MCF 10A (cell line): ENCODE results near the gene HIF1A. TPM values are rescaled to one million over a fixed set of nuclear protein-coding genes. Genes with fewer than 3 reads are reported as not detected.

ENCODE experiments used
- BruUV-seq: library from RNA; stranded (reverse); fragments of 400-500 nt; replicated peaks from 2 replicates; lab custom pipeline; 2021; lab: Mats Ljungman, UMichigan
- CTCF ChIA-PET: fragments of 300-600 bp; sonication (Branson Sonifier 250); formaldehyde crosslinking; extraction: SDS; loops from one replicate; lab custom pipeline; 2021; ENCODE audit warnings: antibody characterized with exemption, inconsistent platforms; lab: Yijun Ruan, JAX
- POLR2A ChIA-PET: fragments of 300-600, 350-650 bp; sonication (Branson Sonifier 250); formaldehyde crosslinking; extraction: SDS; loops from one replicate; lab custom pipeline; 2020; ENCODE audit warnings: antibody characterized with exemption, inconsistent platforms; lab: Yijun Ruan, JAX
- DNase-seq: peaks from one replicate; pipeline ENCODE4 v3.0.0-alpha.2; 2018; ENCODE audit not compliant: unreplicated experiment
- H3K27ac Mint-ChIP-seq: one replicate; pipeline ENCODE4 v1.8.0; 2022; ENCODE audit warnings: mild to moderate bottlenecking, low read depth, mixed read lengths; ENCODE audit not compliant: unreplicated experiment
- H3K27me3 Mint-ChIP-seq: one replicate; pipeline ENCODE4 v1.8.0; 2022; ENCODE audit warnings: mixed read lengths; ENCODE audit not compliant: insufficient read depth, unreplicated experiment
- H3K36me3 Mint-ChIP-seq: one replicate; pipeline ENCODE4 v1.8.0; 2022; ENCODE audit warnings: mild to moderate bottlenecking, moderate library complexity, mixed read lengths; ENCODE audit not compliant: insufficient read depth, unreplicated experiment
- H3K4me1 Mint-ChIP-seq: one replicate; pipeline ENCODE4 v1.8.0; 2022; ENCODE audit warnings: mixed read lengths; ENCODE audit not compliant: insufficient read depth, unreplicated experiment
- H3K4me3 Mint-ChIP-seq: one replicate; pipeline ENCODE4 v1.8.0; 2022; ENCODE audit warnings: mild to moderate bottlenecking, moderate library complexity, mixed read lengths; ENCODE audit not compliant: unreplicated experiment
- H3K9me3 Mint-ChIP-seq: one replicate; pipeline ENCODE4 v1.8.0; 2022; ENCODE audit warnings: mixed read lengths; ENCODE audit not compliant: unreplicated experiment
- CTCF ChIP-seq: fragments of 200-600 bp; IDR thresholded peaks from one replicate; pipeline ENCODE4 v1.8.0; 2022; ENCODE audit warnings: antibody characterized with exemption, mild to moderate bottlenecking; ENCODE audit not compliant: unreplicated experiment
- intact Hi-C: fragments of 100-400 bp; cut with micrococcal nuclease; formaldehyde crosslinking; loops from 2 replicates; pipeline ENCODE4 v1.14.1; 2022
- total RNA-seq: library from RNA; stranded (reverse); gene quantifications from 2 replicates; pipeline ENCODE4 v1.2.3, GENCODE V29; 2022

HIF1A gene
- total RNA-seq, 1 experiment from 2014 or later = 193 TPM

- no TSS peak for BruUV-seq
- Mint-ChIP-seq H3K27me3 (no peaks in the 10 kb centered on the region), H3K36me3 (peaks cover 76% of the 10 kb centered on the region), H3K4me1 (peaks cover 6% of the 10 kb centered on the region), H3K4me3 (no peak overlapping the region), H3K9me3 (no peaks in the 10 kb centered on the region), H3K27ac (no peak overlapping the region)
- intact Hi-C loops = no loop called here
- TF ChIP-seq CTCF = no peak
- no peak for DNase-seq
- ChIA-PET POLR2A (interaction anchor here (0.7 to 10.2 kb wide), 4 partner anchors 16 to 287 kb away, joined by 3 to 158 read pairs (median 4); partner anchors contain the start of gene SNAPC1), CTCF (interaction anchor here (0.6 to 1.9 kb wide), 3 partner anchors 17 to 381 kb away, joined by 3 to 7 read pairs (median 6); no protein-coding TSS in a partner anchor)
Measured at GRCh38 chr14:61746881-61747280, 51.6 kb downstream of the HIF1A start.

DNA sequence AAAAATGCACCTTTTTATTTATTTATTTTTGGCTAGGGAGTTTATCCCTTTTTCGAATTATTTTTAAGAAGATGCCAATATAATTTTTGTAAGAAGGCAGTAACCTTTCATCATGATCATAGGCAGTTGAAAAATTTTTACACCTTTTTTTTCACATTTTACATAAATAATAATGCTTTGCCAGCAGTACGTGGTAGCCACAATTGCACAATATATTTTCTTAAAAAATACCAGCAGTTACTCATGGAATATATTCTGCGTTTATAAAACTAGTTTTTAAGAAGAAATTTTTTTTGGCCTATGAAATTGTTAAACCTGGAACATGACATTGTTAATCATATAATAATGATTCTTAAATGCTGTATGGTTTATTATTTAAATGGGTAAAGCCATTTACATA, 52.0 kb downstream of the HIF1A start:
- TSS peak; percentile 39 for BruUV-seq
- peaks cover 71% of the 10 kb centered on the region for H3K36me3 Mint-ChIP-seq

DNA sequence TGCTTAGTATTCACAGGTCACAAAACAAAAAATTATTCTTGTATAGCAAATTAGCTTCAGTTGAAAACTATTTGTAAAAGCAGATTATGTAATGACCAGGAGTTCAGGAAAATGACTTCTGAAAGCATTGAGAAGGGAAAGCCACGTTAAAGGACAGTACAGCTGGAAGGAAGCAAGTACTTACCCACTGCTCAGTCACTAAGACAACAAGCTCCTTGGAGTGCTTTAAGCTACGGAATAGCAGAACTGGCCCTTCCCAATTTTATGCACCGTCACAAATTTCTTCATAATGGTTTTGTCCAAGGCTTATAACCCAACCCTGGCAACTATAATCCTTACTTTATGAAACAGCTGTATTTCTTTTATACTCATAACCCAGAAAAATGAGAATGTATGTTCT, 54.0 kb downstream of the HIF1A start:
- peak overlapping the region; percentile 38 for H3K4me3 Mint-ChIP-seq
- intact Hi-C loops = no loop called here
- no peaks in the 10 kb centered on the region for H3K27me3 Mint-ChIP-seq
- TF ChIP-seq CTCF = no peak
- DNase-seq = peak; percentile 43
- no peaks in the 10 kb centered on the region for H3K9me3 Mint-ChIP-seq
- ChIA-PET CTCF (interaction anchor here (0.8 to 2.9 kb wide), 6 partner anchors 13 to 287 kb away, joined by 3 to 18 read pairs (median 4); partner anchors contain the start of gene SNAPC1), POLR2A (interaction anchor here (0.7 to 10.2 kb wide), 7 partner anchors 14 to 289 kb away, joined by 3 to 158 read pairs (median 3); partner anchors contain the start of genes HIF1A and SNAPC1)
- BruUV-seq = no TSS peak
- peaks cover 6% of the 10 kb centered on the region for H3K4me1 Mint-ChIP-seq
- no peak overlapping the region for H3K27ac Mint-ChIP-seq
- H3K36me3 Mint-ChIP-seq = peaks cover 55% of the 10 kb centered on the region

More for the DNA sequence above, 52.0 kb downstream of the HIF1A start:
- no peak for TF ChIP-seq CTCF
- DNase-seq = no peak
- POLR2A ChIA-PET = interaction anchor here (0.7 to 10.2 kb wide), 4 partner anchors 15 to 287 kb away, joined by 3 to 158 read pairs (median 4); partner anchors contain the start of gene SNAPC1
- Mint-ChIP-seq H3K27me3 (no peaks in the 10 kb centered on the region), H3K9me3 (no peaks in the 10 kb centered on the region), H3K27ac (no peak overlapping the region), H3K4me1 (peaks cover 6% of the 10 kb centered on the region), H3K4me3 (no peak overlapping the region)
- CTCF ChIA-PET = interaction anchor here (1.9 kb wide), 1 partner anchor 18 kb away, joined by 7 read pairs; no protein-coding TSS in a partner anchor
- intact Hi-C loops = no loop called here

GRCh38 chr14:61749867-61750266, 54.6 kb downstream of the HIF1A start:
- no peak for DNase-seq
- Mint-ChIP-seq H3K27me3 (no peaks in the 10 kb centered on the region), H3K9me3 (peaks cover 5% of the 10 kb centered on the region), H3K36me3 (peaks cover 55% of the 10 kb centered on the region), H3K4me3 (peak overlapping the region; percentile 36), H3K27ac (no peak overlapping the region), H3K4me1 (peaks cover 10% of the 10 kb centered on the region)
- no peak for TF ChIP-seq CTCF
- BruUV-seq = no TSS peak
- CTCF ChIA-PET = interaction anchor here (1.0 to 2.9 kb wide), 5 partner anchors 12 to 287 kb away, joined by 3 to 18 read pairs (median 5); partner anchors contain the start of gene SNAPC1
- POLR2A ChIA-PET = interaction anchor here (1.1 to 10.2 kb wide), 8 partner anchors 9 to 289 kb away, joined by 3 to 158 read pairs (median 5); partner anchors contain the start of genes HIF1A and SNAPC1
- intact Hi-C loops = loop anchor here (5.0 kb wide), 2 partner anchors 87 to 278 kb away; no protein-coding TSS in a partner anchor
